ENCODE measurements around the gene MSX1. TPM values are rescaled to one million over a fixed set of nuclear protein-coding genes. Genes with fewer than 3 reads are reported as not detected.
"Not testable (repeated sequence)": the region's sequence is repeated elsewhere in the genome, so short reads cannot be mapped to it uniquely, and the experiment has no call there.

The MSX1 gene
- polyA plus RNA-seq (ENCODE audit: insufficient read length) = 1.9 TPM

- DNase-seq (ENCODE audit: low read depth) = no peak
Measured at GRCh38 chr4:4859325-4859798, at the start of gene MSX1. MSX1 (plus strand) TSS chr4:4859665; CDS start chr4:4859900, 235 bp downstream.

- no peak for DNase-seq (ENCODE audit: low read depth)
Measured at GRCh38 chr4:4810092-4810774, 49.2 kb upstream of the MSX1 start.

GRCh38 chr4:4810778-4811177, 48.7 kb upstream of the MSX1 start:
- no peak for DNase-seq (ENCODE audit: low read depth)

GRCh38 chr4:4812145-4812794, 47.2 kb upstream of the MSX1 start:
- no peak for DNase-seq (ENCODE audit: low read depth)

GRCh38 chr4:4818415-4819212, 40.9 kb upstream of the MSX1 start:
- no peak for DNase-seq (ENCODE audit: low read depth)

GRCh38 chr4:4819213-4819606, 40.3 kb upstream of the MSX1 start:
- DNase-seq (ENCODE audit: low read depth) = no peak

- DNase-seq (ENCODE audit: low read depth) = no peak
Measured at GRCh38 chr4:4820261-4820660, 39.2 kb upstream of the MSX1 start.

GRCh38 chr4:4820739-4821138, 38.7 kb upstream of the MSX1 start:
- DNase-seq (ENCODE audit: low read depth) = no peak

- no peak for DNase-seq (ENCODE audit: low read depth)
Measured at GRCh38 chr4:4821577-4821976, 37.9 kb upstream of the MSX1 start.

DNA sequence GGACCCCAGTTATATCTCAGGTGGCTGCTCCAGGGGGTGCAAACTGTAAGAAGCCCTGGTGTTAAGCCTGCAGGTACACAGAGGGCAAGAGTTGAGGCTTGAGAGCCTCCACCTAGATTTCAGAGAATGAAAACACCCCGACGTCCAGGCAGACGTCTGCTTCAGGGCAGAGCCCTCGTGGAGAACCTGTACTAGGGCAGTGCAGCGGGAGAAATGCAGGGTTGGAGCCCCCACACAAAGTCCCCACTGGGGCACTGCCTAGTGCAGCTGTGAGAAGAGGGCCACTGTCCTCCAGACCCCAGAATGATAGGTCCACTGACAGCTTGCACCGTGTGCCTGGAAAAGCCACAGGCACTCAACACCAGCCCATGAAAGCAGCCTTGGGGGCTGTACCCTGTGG, 37.2 kb upstream of the MSX1 start:
- DNase-seq (ENCODE audit: low read depth) = not testable (repeated sequence)

GRCh38 chr4:4823621-4824162, 35.8 kb upstream of the MSX1 start:
- no peak for DNase-seq (ENCODE audit: low read depth)

GRCh38 chr4:4824232-4824631, 35.2 kb upstream of the MSX1 start:
- no peak for DNase-seq (ENCODE audit: low read depth)

GRCh38 chr4:4825431-4825830, 34.0 kb upstream of the MSX1 start:
- no peak for DNase-seq (ENCODE audit: low read depth)

DNA sequence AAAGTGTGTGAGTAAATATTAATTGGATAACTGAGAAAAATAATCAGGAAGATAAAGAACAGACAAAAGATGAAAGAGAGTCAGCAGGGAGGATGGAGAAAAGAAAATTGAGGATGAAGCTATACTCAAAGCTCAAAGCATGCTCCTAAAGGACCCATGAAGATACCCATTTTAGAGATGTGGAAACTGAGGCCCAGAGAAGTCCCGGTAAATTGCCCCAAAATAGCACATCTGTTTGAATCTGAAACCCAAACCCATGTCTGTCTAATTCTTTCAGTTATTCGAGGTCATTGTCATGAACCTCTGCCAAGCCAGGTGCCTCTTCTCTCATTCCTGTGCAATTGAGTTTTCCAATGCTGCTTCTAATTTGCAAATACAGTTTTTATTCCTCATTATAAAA, 29.6 kb upstream of the MSX1 start:
- DNase-seq (ENCODE audit: low read depth) = no peak

GRCh38 chr4:4831266-4831665, 28.2 kb upstream of the MSX1 start:
- no peak for DNase-seq (ENCODE audit: low read depth)

DNA sequence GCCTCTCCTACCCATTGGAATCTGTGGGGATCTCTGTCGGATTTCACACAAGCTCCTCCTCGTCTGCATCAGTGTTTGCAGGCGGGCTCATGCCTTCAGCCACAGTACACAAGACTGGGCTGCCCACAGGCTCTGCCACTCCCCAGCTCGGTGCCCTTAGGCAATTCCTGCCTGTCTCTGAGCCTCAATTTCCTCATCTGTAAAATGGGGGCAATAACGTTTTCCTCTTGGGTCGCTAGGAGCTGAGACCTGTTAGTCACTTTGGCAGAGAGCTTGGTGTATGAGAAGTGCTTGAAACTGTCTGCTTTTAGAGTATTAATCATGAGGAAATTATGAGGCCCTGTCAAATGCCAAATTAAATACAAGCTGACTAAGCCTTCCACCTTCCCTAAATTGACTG, 27.6 kb upstream of the MSX1 start:
- no peak for DNase-seq (ENCODE audit: low read depth)

DNA sequence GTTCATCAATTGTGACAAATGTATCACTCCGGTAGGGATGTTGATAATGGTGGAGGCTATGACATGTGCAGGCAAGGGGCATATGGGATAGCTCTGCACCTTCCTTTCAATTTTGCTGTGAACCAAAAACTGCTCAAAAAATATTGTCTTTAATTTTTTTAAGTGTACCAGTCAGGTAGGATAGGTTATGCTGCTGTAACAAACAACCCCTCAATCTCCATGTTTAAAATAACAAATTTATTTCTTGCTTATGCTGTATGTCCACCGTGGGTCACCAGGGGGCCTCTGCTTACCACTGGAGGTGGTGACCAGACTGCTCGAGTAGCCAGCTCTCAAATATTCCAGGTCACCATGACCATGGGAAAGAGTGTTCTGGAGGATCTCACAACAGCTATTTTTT, 23.4 kb upstream of the MSX1 start:
- DNase-seq (ENCODE audit: low read depth) = no peak

- no peak for DNase-seq (ENCODE audit: low read depth)
Measured at GRCh38 chr4:4837316-4837715, 22.1 kb upstream of the MSX1 start.

DNA sequence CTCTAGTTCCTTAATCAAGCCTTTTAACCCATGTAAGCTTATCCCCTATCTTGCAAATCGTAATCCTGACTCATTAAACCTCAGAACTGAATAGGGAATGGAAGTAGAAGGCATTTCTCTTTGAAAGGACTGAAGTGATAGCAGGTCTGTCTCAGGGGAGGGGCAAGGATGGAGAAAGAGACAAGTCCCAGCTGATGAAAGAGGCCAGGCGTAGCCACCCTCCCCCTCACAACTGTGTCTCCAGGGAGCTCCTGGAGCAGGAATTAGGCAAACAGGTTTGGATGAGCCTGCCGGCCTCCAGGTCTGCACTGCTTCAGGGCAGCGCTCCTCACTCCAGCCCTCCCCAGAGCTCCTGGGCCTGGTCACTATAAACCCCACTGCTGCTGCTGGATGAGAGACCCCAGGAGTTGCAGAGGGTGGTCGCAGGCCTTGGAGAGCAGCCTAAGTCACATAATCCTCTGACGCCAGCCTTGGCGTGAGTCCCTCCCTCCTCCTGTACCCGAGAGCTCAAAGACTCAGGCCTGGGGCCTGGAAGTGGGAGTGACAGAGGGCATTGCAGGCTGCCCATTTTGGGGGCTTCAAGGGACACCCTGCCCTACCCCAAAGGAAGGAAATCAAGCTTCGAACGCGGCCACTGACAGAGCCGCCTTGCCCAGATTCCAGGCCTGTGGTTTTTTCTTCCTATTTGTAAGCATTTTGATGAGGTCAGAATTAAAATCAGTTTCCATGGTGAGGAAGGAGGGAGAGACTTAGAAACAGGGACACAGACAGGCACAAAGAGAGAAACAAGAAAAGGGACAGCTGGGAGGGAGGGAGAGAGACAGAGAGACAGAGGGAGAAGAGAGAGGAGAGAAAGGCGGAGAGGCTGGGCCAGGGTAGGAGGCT, 21.2 kb upstream of the MSX1 start:
- no peak for DNase-seq (ENCODE audit: low read depth)

GRCh38 chr4:4838936-4839810, 20.3 kb upstream of the MSX1 start:
- no peak for DNase-seq (ENCODE audit: low read depth)
